H1 (cell line): ENCODE results near the gene CHRNG. TPM values are rescaled to one million over a fixed set of nuclear protein-coding genes. Genes with fewer than 3 reads are reported as not detected.

ENCODE experiments used
- CTCF ChIA-PET: fragments of 300-600 bp; sonication (Branson Sonifier 250); formaldehyde crosslinking; loops from one replicate; lab custom pipeline; 2021; ENCODE audit not compliant: partially characterized antibody; lab: Charles Lee
- POLR2A ChIA-PET: fragments of 300-600 bp; sonication (Branson Sonifier 250); formaldehyde crosslinking; loops from one replicate; lab custom pipeline; 2021; ENCODE audit warnings: inconsistent platforms; ENCODE audit not compliant: partially characterized antibody; lab: Charles Lee
- DNase-seq, 2 experiments: peaks; one replicate each; pipeline versions ENCODE4 v3.0.0 to v3.0.0-alpha.2; 2010 to 2022; ENCODE audit warnings: low spot score in 2 of 2, low read depth in 1 of 2, mixed read lengths in 1 of 2
- FAIRE-seq: peaks from 2 replicates; lab custom pipeline; 2011; peaks lifted over from hg19 to GRCh38; lab: Jason Lieb, UNC
- H2AFZ ChIP-seq: 2 replicates; pipeline ENCODE4 v1.8.1; 2012; ENCODE audit warnings: low read length, inconsistent platforms
- H2AK5ac ChIP-seq: 2 replicates; pipeline ENCODE4 v1.6.1; 2013; ENCODE audit warnings: low read depth, low read length
- H2BK120ac ChIP-seq: replicated peaks from 2 replicates; pipeline ENCODE3; 2013; ENCODE audit warnings: low read depth, low read length, inconsistent platforms
- H2BK12ac ChIP-seq: 2 replicates; pipeline ENCODE4 v1.6.1; 2013; ENCODE audit warnings: low read depth, low read length
- H2BK15ac ChIP-seq: 2 replicates; pipeline ENCODE4 v1.6.1; 2013; ENCODE audit warnings: low read length
- H2BK20ac ChIP-seq: 2 replicates; pipeline ENCODE4 v1.6.1; 2013; ENCODE audit warnings: low read length
- H2BK5ac ChIP-seq: 2 replicates; pipeline ENCODE4 v1.6.1; 2013; ENCODE audit warnings: low read depth, low read length
- H3K14ac ChIP-seq: 2 replicates; pipeline ENCODE4 v1.6.1; 2013; ENCODE audit warnings: inconsistent platforms; ENCODE audit not compliant: insufficient read length
- H3K18ac ChIP-seq: 2 replicates; pipeline ENCODE4 v1.6.1; 2013; ENCODE audit warnings: low read length; ENCODE audit errors: extremely low read depth
- H3K23ac ChIP-seq: 2 replicates; pipeline ENCODE4 v1.6.1; 2013; ENCODE audit warnings: inconsistent platforms; ENCODE audit not compliant: insufficient read length
- H3K23me2 ChIP-seq: 2 replicates; pipeline ENCODE4 v1.6.1; 2013; ENCODE audit warnings: low read depth, low read length
- H3K27ac ChIP-seq: 2 replicates; pipeline ENCODE4 v1.6.1; 2011; ENCODE audit warnings: low read depth, low read length, inconsistent platforms
- H3K27me3 ChIP-seq, 4 experiments: replicated peaks in 1 of 4; 1 replicate in 1 of 4; 2 replicates in 3 of 4; pipeline versions ENCODE4 v1.6.1 to v1.8.1; 2011 to 2013; ENCODE audit warnings: low read length in 3 of 4, mild to moderate bottlenecking in 3 of 4, inconsistent platforms in 2 of 4, mixed read lengths in 2 of 4, moderate library complexity in 1 of 4; ENCODE audit not compliant: control insufficient read depth in 3 of 4, insufficient read depth in 3 of 4; ENCODE audit errors: extremely low read depth in 1 of 4
- H3K36me3 ChIP-seq, 4 experiments: 2 replicates each; pipeline versions ENCODE4 v1.6.1 to v1.8.1; 2011 to 2013; ENCODE audit warnings: mild to moderate bottlenecking in 4 of 4, low read length in 3 of 4, moderate library complexity in 2 of 4, control low read depth in 1 of 4, inconsistent platforms in 1 of 4; ENCODE audit not compliant: insufficient read depth in 4 of 4, control insufficient read depth in 2 of 4
- H3K4ac ChIP-seq: replicated peaks from 2 replicates; pipeline ENCODE3; 2013; ENCODE audit warnings: low read length, low read depth, mixed read lengths, inconsistent platforms; ENCODE audit not compliant: insufficient read length
- H3K4me1 ChIP-seq, 4 experiments: replicated peaks in 1 of 4; 1 replicate in 1 of 4; 2 replicates in 3 of 4; pipeline versions ENCODE4 v1.6.1 to v1.8.1; 2011 to 2013; ENCODE audit warnings: low read length in 3 of 4, inconsistent platforms in 2 of 4, mixed read lengths in 1 of 4; ENCODE audit not compliant: insufficient read depth in 4 of 4, control insufficient read depth in 3 of 4
- H3K4me2 ChIP-seq, 2 experiments: 2 replicates each; pipeline versions ENCODE4 v1.6.1 to v1.8.1; 2011 to 2013; ENCODE audit warnings: low read depth in 2 of 2, low read length in 2 of 2, control low read depth in 1 of 2, inconsistent platforms in 1 of 2, mild to moderate bottlenecking in 1 of 2; ENCODE audit not compliant: insufficient read depth in 1 of 2
- H3K4me3 ChIP-seq, 4 experiments: fragments of 200-600, 300-600 bp in 1 of 4; sonication (generic), shearing (Covaris generic), sonication (Bioruptor Twin) in 1 of 4; 2 replicates each; pipeline versions ENCODE4 v1.5.1 to v1.8.1; 2011 to 2016; ENCODE audit warnings: low read length in 4 of 4, low read depth in 3 of 4, control low read depth in 2 of 4, inconsistent platforms in 2 of 4, mild to moderate bottlenecking in 2 of 4, mixed read lengths in 1 of 4, moderate library complexity in 1 of 4; ENCODE audit not compliant: insufficient read depth in 2 of 4; ENCODE audit errors: extremely low read depth in 1 of 4
- H3K56ac ChIP-seq: replicated peaks from 2 replicates; pipeline ENCODE3; 2013; ENCODE audit warnings: low read depth, mild to moderate bottlenecking, mixed read lengths, low read length, inconsistent platforms; ENCODE audit not compliant: insufficient read length
- H3K79me1 ChIP-seq: 2 replicates; pipeline ENCODE4 v1.6.1; 2013; ENCODE audit warnings: low read depth, low read length, control low read depth
- H3K79me2 ChIP-seq, 2 experiments: 2 replicates each; pipeline versions ENCODE4 v1.6.1 to v1.8.1; 2012 to 2013; ENCODE audit warnings: low read length in 2 of 2, mild to moderate bottlenecking in 2 of 2, inconsistent platforms in 1 of 2; ENCODE audit not compliant: insufficient read depth in 2 of 2, control insufficient read depth in 1 of 2
- H3K9ac ChIP-seq, 4 experiments: replicated peaks in 1 of 4; 1 replicate in 1 of 4; 2 replicates in 3 of 4; pipeline versions ENCODE4 v1.6.1 to v1.8.1; 2011 to 2013; ENCODE audit warnings: low read depth in 3 of 4, low read length in 3 of 4, control low read depth in 2 of 4, mild to moderate bottlenecking in 2 of 4, moderate library complexity in 2 of 4, inconsistent platforms in 1 of 4; ENCODE audit errors: extremely low read depth in 1 of 4
- H3K9me3 ChIP-seq, 2 experiments: 2 replicates each; pipeline versions ENCODE4 v1.6.1 to v1.8.1; 2012 to 2013; ENCODE audit warnings: mild to moderate bottlenecking in 2 of 2, moderate library complexity in 2 of 2, control low read depth in 1 of 2, inconsistent platforms in 1 of 2, low read depth in 1 of 2, low read length in 1 of 2, mixed read lengths in 1 of 2; ENCODE audit not compliant: insufficient read depth in 2 of 2
- H4K20me1 ChIP-seq, 2 experiments: replicated peaks in 1 of 2; 2 replicates each; pipeline versions ENCODE3 to v1.8.1; 2011 to 2013; ENCODE audit warnings: inconsistent platforms in 2 of 2, low read length in 2 of 2, mild to moderate bottlenecking in 1 of 2; ENCODE audit not compliant: insufficient read depth in 2 of 2, control insufficient read depth in 1 of 2
- H4K5ac ChIP-seq: 2 replicates; pipeline ENCODE4 v1.6.1; 2013; ENCODE audit warnings: low read length, low read depth, mixed read lengths, inconsistent platforms; ENCODE audit not compliant: insufficient read length
- H4K8ac ChIP-seq: 2 replicates; pipeline ENCODE4 v1.8.0; 2013; ENCODE audit warnings: mild to moderate bottlenecking, moderate library complexity, low read length, inconsistent platforms; ENCODE audit not compliant: insufficient read depth; ENCODE audit errors: extremely low read depth
- H4K91ac ChIP-seq: replicated peaks from 2 replicates; pipeline ENCODE3; 2013; ENCODE audit warnings: low read length, mixed read lengths, inconsistent platforms; ENCODE audit not compliant: insufficient read length
- ATF3 ChIP-seq: IDR thresholded peaks from 2 replicates; pipeline ENCODE4 v1.6.1; 2011; ENCODE audit warnings: low read depth, mild to moderate bottlenecking, low read length; ENCODE audit not compliant: insufficient read depth
- BACH1 ChIP-seq: IDR thresholded peaks from 2 replicates; pipeline ENCODE4 v1.6.1; 2012; ENCODE audit warnings: low read length, improper control_type of control experiment
- BRCA1 ChIP-seq: IDR thresholded peaks from 2 replicates; pipeline ENCODE4 v1.6.1; 2012; ENCODE audit warnings: low read depth, low read length, improper control_type of control experiment
- CBX5 ChIP-seq: fragments of 300-800, 300-1000 bp; sonication (generic); IDR thresholded peaks from 2 replicates; pipeline ENCODE4 v1.7.1; 2016; ENCODE audit warnings: antibody characterized with exemption, low read length, low read depth
- CBX8 ChIP-seq: fragments of 300-800, 300-1000 bp; sonication (generic); IDR thresholded peaks from 2 replicates; pipeline ENCODE4 v1.7.1; 2016; ENCODE audit warnings: low read depth, low read length, borderline replicate concordance
- EZH2 ChIP-seq: fragments of 200-600 bp; sonication (generic); IDR thresholded peaks from 2 replicates; pipeline ENCODE4 v1.7.1; 2012; ENCODE audit warnings: low read depth, mild to moderate bottlenecking, moderate library complexity, low read length, inconsistent platforms; ENCODE audit not compliant: severe bottlenecking
- HDAC2 ChIP-seq, 2 experiments: fragments of 300-600 bp in 1 of 2; sonication (generic) in 1 of 2; IDR thresholded peaks; 2 replicates each; pipeline ENCODE4 v1.6.1; 2011 to 2012; ENCODE audit warnings: low read depth in 2 of 2, low read length in 2 of 2, mild to moderate bottlenecking in 2 of 2, moderate library complexity in 2 of 2, borderline replicate concordance in 1 of 2, inconsistent platforms in 1 of 2
- NANOG ChIP-seq: IDR thresholded peaks from 2 replicates; pipeline ENCODE4 v1.6.1; 2011; ENCODE audit warnings: low read length, low read depth, mild to moderate bottlenecking, inconsistent platforms; ENCODE audit not compliant: insufficient read depth, poor library complexity, severe bottlenecking
- NRF1 ChIP-seq: IDR thresholded peaks from 2 replicates; pipeline ENCODE4 v1.6.1; 2011; ENCODE audit warnings: mild to moderate bottlenecking, low read depth, low read length, improper control_type of control experiment
- POLR2A ChIP-seq, 2 experiments: IDR thresholded peaks; 1 replicate in 1 of 2; 2 replicates in 1 of 2; pipeline ENCODE4 v1.6.1; 2011; ENCODE audit warnings: low read depth in 2 of 2, low read length in 2 of 2, mild to moderate bottlenecking in 2 of 2; ENCODE audit errors: control extremely low read depth in 1 of 2
- RBBP5 ChIP-seq: IDR thresholded peaks from 2 replicates; pipeline ENCODE4 v1.7.1; 2012; ENCODE audit warnings: low read depth, mild to moderate bottlenecking, inconsistent platforms, low read length, moderate library complexity, borderline replicate concordance
- SIN3A ChIP-seq, 2 experiments: IDR thresholded peaks in 1 of 2; conservative IDR thresholded peaks in 1 of 2; 2 replicates each; pipeline ENCODE4 v1.6.1; 2011 to 2012; ENCODE audit warnings: low read length in 2 of 2, improper control_type of control experiment in 1 of 2, low read depth in 1 of 2, mild to moderate bottlenecking in 1 of 2
- SIRT6 ChIP-seq: IDR thresholded peaks from one replicate; pipeline ENCODE4 v1.7.1; 2012; ENCODE audit warnings: low read length, inconsistent platforms
- TAF1 ChIP-seq: IDR thresholded peaks from 2 replicates; pipeline ENCODE4 v1.6.1; 2011; ENCODE audit warnings: mild to moderate bottlenecking, low read depth, low read length
- WGBS, 2 experiments: shearing (Covaris generic) in 1 of 2; methylation state at CpG; one replicate each; pipeline versions ENCODE4 v1.1.6 to v1.1.7; 2013 to 2015; ENCODE audit warnings: low lambda C conversion rate in 2 of 2, mixed read lengths in 2 of 2, inconsistent platforms in 1 of 2, low coverage in 1 of 2, missing lambda C conversion rate in 1 of 2; ENCODE audit not compliant: insufficient replicate concordance in 2 of 2, insufficient coverage in 1 of 2, insufficient read length in 1 of 2; ENCODE audit errors: extremely low coverage in 1 of 2, missing lambda C conversion rate in 1 of 2; 5-methylcytosine and 5-hydroxymethylcytosine counted together
- polyA plus RNA-seq, 7 experiments: library from polyadenylated mRNA; depleted of rRNA in 3 of 7; stranded (reverse) in 5 of 7; unstranded in 2 of 7; fragments of >200 nt in 5 of 7; fragments of 200-250 nt in 2 of 7; gene quantifications; 1 replicate in 5 of 7; 2 replicates in 1 of 7; 4 replicates in 1 of 7; pipeline versions ENCODE4 v1.2.1 to v1.2.3, GENCODE V29; 2011 to 2013; ENCODE audit warnings: missing spikeins in 2 of 7, mixed read lengths in 2 of 7
- total RNA-seq: library from RNA; stranded (reverse); fragmentation: NEBNext Ultra II Directional; extraction: Animal tissue kit (Norgen Biotek cat#: 25700); gene quantifications from 2 replicates; pipeline ENCODE4 v1.2.1, GENCODE V29; 2021

The CHRNG gene
- total and polyA plus RNA-seq, 2 of the 8 experiments (the other 6 are each of a cell fraction or from before 2014, with no cell fraction given) = 0.05 TPM; not detected in 1

- H3K4me3 ChIP-seq = no peak overlapping the region
- FAIRE-seq (no peak), DNase-seq (no peak)
- no peak overlapping the region for H2BK12ac ChIP-seq
- ChIA-PET POLR2A (interaction anchor here (1.3 to 2.8 kb wide), 4 partner anchors 9 to 20 kb away, joined by 4 to 10 read pairs (median 6); no protein-coding TSS in a partner anchor), CTCF (interaction anchor here (1.8 kb wide), 1 partner anchor 32 kb away, joined by 6 read pairs; no protein-coding TSS in a partner anchor)
- no peak overlapping the region for H2AK5ac ChIP-seq
- no peaks in the 10 kb centered on the region for H3K9me3 ChIP-seq
- no peaks in the 10 kb centered on the region for H3K23me2 ChIP-seq
- H3K4me1 ChIP-seq = no peaks in the 10 kb centered on the region
- no peaks in the 10 kb centered on the region for H3K79me2 ChIP-seq
- no peak overlapping the region for H3K9ac ChIP-seq
- peaks cover 13 to 67% (median 48%) of the 10 kb centered on the region in 4 experiments for H3K36me3 ChIP-seq
- no peak overlapping the region for H4K8ac ChIP-seq
- no peak overlapping the region for H3K4me2 ChIP-seq
- 83% methylated on average over 9 of the region's 9 CpGs; no CpG with 5 or more reads in 1 of the 2 experiments for WGBS, 2 experiments
- no peak overlapping the region for H2BK20ac ChIP-seq
- H3K56ac ChIP-seq = no peak overlapping the region
- peaks cover 2% of the 10 kb centered on the region; the same call in 1 of the 2 replicates for H3K79me1 ChIP-seq
- no peak overlapping the region for H3K27ac ChIP-seq
- H2BK15ac ChIP-seq = no peak overlapping the region
- no peak overlapping the region for H2AFZ ChIP-seq
- no peak overlapping the region for H4K91ac ChIP-seq
- H3K18ac ChIP-seq = no peak overlapping the region
- no peak overlapping the region for H2BK5ac ChIP-seq
- H2BK120ac ChIP-seq = no peak overlapping the region
- no peak overlapping the region for H3K14ac ChIP-seq
- H3K23ac ChIP-seq = no peak overlapping the region
- H4K5ac ChIP-seq = no peak overlapping the region
- peaks cover 0 to 8% of the 10 kb centered on the region in 2 experiments for H4K20me1 ChIP-seq
- no peak overlapping the region for H3K4ac ChIP-seq
- no peaks in the 10 kb centered on the region for H3K27me3 ChIP-seq
- TF ChIP-seq POLR2A (IDR thresholded peaks at IDR 0.05; ENCODE audit: control extremely low read depth in 1 of 2, low read depth in 2 of 2, low read length in 2 of 2) (no peak), BACH1 (no peak), SIRT6 (no peak), CBX8 (no peak), EZH2 (no peak), ATF3 (no peak), TAF1 (no peak), RBBP5 (no peak), BRCA1 (no peak), SIN3A (conservative IDR thresholded peaks at IDR 0.05 in 1 of 2, IDR thresholded peaks at IDR 0.05 in 1 of 2; ENCODE audit: low read depth in 1 of 2, low read length in 2 of 2) (no peak), CBX5 (no peak), NANOG (no peak), NRF1 (no peak), HDAC2 (IDR thresholded peaks at IDR 0.05; ENCODE audit: borderline replicate concordance in 1 of 2, low read depth in 2 of 2, low read length in 2 of 2) (no peak)
Measured at GRCh38 chr2:232569541-232569940, 30.0 kb downstream of the CHRNG start.
